Liver (tissue), 9 donors: Measurements from ENCODE around the gene RAPGEF1. TPM values are rescaled to one million over a fixed set of nuclear protein-coding genes. Genes with fewer than 3 reads are reported as not detected.

Experiments used
- DNase-seq: peaks from one replicate; pipeline ENCODE4 v3.0.0-alpha.2; 2017; ENCODE audit warnings: low spot score
- H3K27ac ChIP-seq, 2 donors: one replicate each; pipeline ENCODE4 v1.7.0; 2013; ENCODE audit warnings: inconsistent platforms in 2 of 2, low read length in 2 of 2, control low read depth in 1 of 2, low read depth in 1 of 2, mild to moderate bottlenecking in 1 of 2
- H3K27me3 ChIP-seq, 4 donors: one replicate each; pipeline versions ENCODE4 v1.6.1 to v1.7.0; 2013; ENCODE audit warnings: low read length in 3 of 4, inconsistent platforms in 1 of 4, mild to moderate bottlenecking in 1 of 4, moderate library complexity in 1 of 4; ENCODE audit not compliant: control insufficient read depth in 4 of 4, insufficient read depth in 4 of 4
- H3K36me3 ChIP-seq, 4 donors: one replicate each; pipeline versions ENCODE4 v1.6.1 to v1.7.0; 2013; ENCODE audit warnings: low read length in 3 of 4, mild to moderate bottlenecking in 3 of 4, low read depth in 1 of 4, moderate library complexity in 1 of 4; ENCODE audit not compliant: control insufficient read depth in 4 of 4, insufficient read depth in 3 of 4
- H3K4me1 ChIP-seq, 4 donors: one replicate each; pipeline versions ENCODE4 v1.6.1 to v1.7.0; 2013; ENCODE audit warnings: low read length in 3 of 4, mild to moderate bottlenecking in 3 of 4, moderate library complexity in 1 of 4; ENCODE audit not compliant: control insufficient read depth in 4 of 4, insufficient read depth in 4 of 4
- H3K4me3 ChIP-seq, 3 donors: one replicate each; pipeline versions ENCODE4 v1.6.1 to v1.7.0; 2013; ENCODE audit warnings: low read length in 3 of 3, control low read depth in 1 of 3, low read depth in 1 of 3, mild to moderate bottlenecking in 1 of 3
- H3K9ac ChIP-seq, 2 donors: one replicate each; pipeline ENCODE4 v1.7.0; 2013; ENCODE audit warnings: low read length in 2 of 2, mild to moderate bottlenecking in 2 of 2, moderate library complexity in 2 of 2, control low read depth in 1 of 2, low read depth in 1 of 2
- H3K9me3 ChIP-seq, 4 donors: one replicate each; pipeline versions ENCODE4 v1.6.1 to v1.7.0; 2013; ENCODE audit warnings: low read length in 3 of 4; ENCODE audit not compliant: control insufficient read depth in 4 of 4
- EGR1 ChIP-seq, 2 donors: IDR thresholded peaks; 2 replicates each; pipeline ENCODE4 v1.6.1; 2016 to 2018; ENCODE audit warnings: antibody characterized with exemption in 2 of 2, low read depth in 2 of 2
- FOXA2 ChIP-seq: IDR thresholded peaks from 2 replicates; pipeline ENCODE4 v1.6.1; 2016; ENCODE audit warnings: antibody characterized with exemption
- HNF4A ChIP-seq, 2 donors: conservative IDR thresholded peaks; 2 replicates each; pipeline ENCODE4 v1.6.1; 2016; ENCODE audit warnings: antibody characterized with exemption in 2 of 2, mild to moderate bottlenecking in 2 of 2
- HNF4G ChIP-seq: IDR thresholded peaks from 2 replicates; pipeline ENCODE4 v1.6.1; 2016; ENCODE audit warnings: antibody characterized with exemption
- JUND ChIP-seq, 2 donors: IDR thresholded peaks; 2 replicates each; pipeline ENCODE4 v1.6.1; 2016; ENCODE audit warnings: antibody characterized with exemption in 2 of 2
- NR2F2 ChIP-seq: IDR thresholded peaks from 2 replicates; pipeline ENCODE4 v1.6.1; 2016; ENCODE audit warnings: antibody characterized with exemption
- RAD21 ChIP-seq, 2 donors: IDR thresholded peaks; 2 replicates each; pipeline ENCODE4 v1.6.1; 2016; ENCODE audit warnings: antibody characterized with exemption in 2 of 2, mild to moderate bottlenecking in 2 of 2
- RXRA ChIP-seq, 2 donors: IDR thresholded peaks; 2 replicates each; pipeline ENCODE4 v1.6.1; 2017 to 2018; ENCODE audit warnings: antibody characterized with exemption in 2 of 2, mild to moderate bottlenecking in 1 of 2
- SP1 ChIP-seq: IDR thresholded peaks from 2 replicates; pipeline ENCODE4 v1.6.1; 2018; ENCODE audit warnings: antibody characterized with exemption, mild to moderate bottlenecking
- TAF1 ChIP-seq: conservative IDR thresholded peaks from 2 replicates; pipeline ENCODE4 v1.6.1; 2016; ENCODE audit warnings: antibody characterized with exemption, mild to moderate bottlenecking
- YY1 ChIP-seq: IDR thresholded peaks from 2 replicates; pipeline ENCODE4 v1.6.1; 2016; ENCODE audit warnings: antibody characterized with exemption, mild to moderate bottlenecking
- ZBTB33 ChIP-seq: IDR thresholded peaks from 2 replicates; pipeline ENCODE4 v1.6.1; 2016; ENCODE audit warnings: antibody characterized with exemption
- WGBS: extraction: QIAGEN DNeasy Blood & Tissue Kit; methylation state at CpG from one replicate; pipeline ENCODE4 v1.1.7; 2013; 5-methylcytosine and 5-hydroxymethylcytosine counted together
- polyA plus RNA-seq, 2 donors: library from polyadenylated mRNA; stranded (reverse) in 1 of 2; unstranded in 1 of 2; fragments of 200-250 nt in 1 of 2; fragments of >200 nt in 1 of 2; fragmentation: Nextera tagmentation in 1 of 2; extraction: Ambion mirVana in 1 of 2; gene quantifications; one replicate each; pipeline versions ENCODE4 v1.2.1 to v1.2.3, GENCODE V29; 2013 to 2015
- total RNA-seq, 2 donors: library from RNA; depleted of rRNA; stranded (reverse); fragments of >200 nt; gene quantifications; one replicate each; pipeline ENCODE4 v1.2.3, GENCODE V29; 2014
- TF ChIP-seq, protein P1 (sequence below): IDR thresholded peaks from 2 replicates; pipeline ENCODE4 v1.6.1; 2016; ENCODE audit warnings: antibody characterized with exemption, mild to moderate bottlenecking
- TF ChIP-seq, protein P2 (sequence below): IDR thresholded peaks from 2 replicates; pipeline ENCODE4 v1.6.1; 2016; ENCODE audit warnings: antibody characterized with exemption
- TF ChIP-seq, protein P3 (sequence below): fragments of 150-350 bp; IDR thresholded peaks from 2 replicates; pipeline ENCODE4 v1.5.1; 2017; ENCODE audit warnings: improper control_type of control experiment, low read depth, low read length; ENCODE audit not compliant: missing input control
- TF ChIP-seq, protein P4 (sequence below): IDR thresholded peaks from 2 replicates; pipeline ENCODE4 v1.6.1; 2016; ENCODE audit warnings: antibody characterized with exemption
- donor health status: healthy.
- donor health status: healthy.
- donor health status: healthy.
- donor health status: healthy.
- donor health status: healthy.

The RAPGEF1 gene
- total and polyA plus RNA-seq, 4 donors: 5.6 to 19.7 (median 16.8) TPM

- no peak for DNase-seq
- WGBS: 89% methylated on average over 13 of the region's 13 CpGs
- peak overlapping the region in 1 of 2 donors; percentile 26 for H3K27ac ChIP-seq
These were observed 132.8 kb downstream of the RAPGEF1 start for GRCh38 chr9:131606896-131607567.

DNA sequence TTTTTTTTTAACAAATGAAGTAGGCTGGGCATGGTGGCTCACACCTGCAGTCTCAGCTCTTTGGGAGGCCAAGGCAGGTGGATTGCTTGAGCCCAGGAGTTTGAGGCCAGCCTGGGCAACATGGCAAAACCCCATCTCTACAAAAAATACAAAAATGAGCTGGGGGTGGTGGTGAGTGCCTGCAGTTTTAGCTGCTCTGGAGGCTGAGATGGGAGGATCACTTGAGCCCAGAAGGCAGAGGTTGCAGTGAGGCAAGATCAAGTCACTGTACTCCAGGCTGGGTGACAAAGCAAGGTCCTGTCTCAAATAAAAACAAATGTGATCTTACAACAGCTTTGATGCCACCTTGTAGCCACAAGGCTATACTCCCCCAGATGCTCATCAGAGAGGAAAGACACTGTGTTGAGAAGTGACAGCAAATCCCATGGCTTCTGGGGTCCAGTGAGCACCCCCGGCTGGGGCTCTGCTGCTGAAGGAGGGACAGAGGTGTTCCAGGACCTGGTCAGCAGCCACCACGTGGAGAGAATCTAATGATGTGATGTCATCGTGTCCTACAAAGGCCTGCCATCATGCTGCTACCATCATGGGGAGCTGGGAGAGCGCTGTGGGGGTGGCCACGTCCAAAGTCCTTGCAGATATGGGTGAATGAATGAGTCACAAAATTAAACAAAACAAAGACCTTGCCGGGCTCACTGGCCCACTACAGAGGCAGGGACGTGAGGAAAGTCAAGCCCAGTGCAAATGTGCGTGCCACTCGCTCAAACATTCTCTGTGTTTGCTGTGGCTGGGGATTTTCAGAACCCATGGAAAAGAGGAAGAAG, 133.9 kb downstream of the RAPGEF1 start:
- H3K9ac ChIP-seq: no peak overlapping the region
- 62% methylated on average over 9 of the region's 9 CpGs for WGBS
- peaks cover 0 to 30% (median 11%) of the 10 kb centered on the region in 4 donors for H3K36me3 ChIP-seq
- H3K27me3 ChIP-seq: no peaks in the 10 kb centered on the region
- TF ChIP-seq, protein P1, sequence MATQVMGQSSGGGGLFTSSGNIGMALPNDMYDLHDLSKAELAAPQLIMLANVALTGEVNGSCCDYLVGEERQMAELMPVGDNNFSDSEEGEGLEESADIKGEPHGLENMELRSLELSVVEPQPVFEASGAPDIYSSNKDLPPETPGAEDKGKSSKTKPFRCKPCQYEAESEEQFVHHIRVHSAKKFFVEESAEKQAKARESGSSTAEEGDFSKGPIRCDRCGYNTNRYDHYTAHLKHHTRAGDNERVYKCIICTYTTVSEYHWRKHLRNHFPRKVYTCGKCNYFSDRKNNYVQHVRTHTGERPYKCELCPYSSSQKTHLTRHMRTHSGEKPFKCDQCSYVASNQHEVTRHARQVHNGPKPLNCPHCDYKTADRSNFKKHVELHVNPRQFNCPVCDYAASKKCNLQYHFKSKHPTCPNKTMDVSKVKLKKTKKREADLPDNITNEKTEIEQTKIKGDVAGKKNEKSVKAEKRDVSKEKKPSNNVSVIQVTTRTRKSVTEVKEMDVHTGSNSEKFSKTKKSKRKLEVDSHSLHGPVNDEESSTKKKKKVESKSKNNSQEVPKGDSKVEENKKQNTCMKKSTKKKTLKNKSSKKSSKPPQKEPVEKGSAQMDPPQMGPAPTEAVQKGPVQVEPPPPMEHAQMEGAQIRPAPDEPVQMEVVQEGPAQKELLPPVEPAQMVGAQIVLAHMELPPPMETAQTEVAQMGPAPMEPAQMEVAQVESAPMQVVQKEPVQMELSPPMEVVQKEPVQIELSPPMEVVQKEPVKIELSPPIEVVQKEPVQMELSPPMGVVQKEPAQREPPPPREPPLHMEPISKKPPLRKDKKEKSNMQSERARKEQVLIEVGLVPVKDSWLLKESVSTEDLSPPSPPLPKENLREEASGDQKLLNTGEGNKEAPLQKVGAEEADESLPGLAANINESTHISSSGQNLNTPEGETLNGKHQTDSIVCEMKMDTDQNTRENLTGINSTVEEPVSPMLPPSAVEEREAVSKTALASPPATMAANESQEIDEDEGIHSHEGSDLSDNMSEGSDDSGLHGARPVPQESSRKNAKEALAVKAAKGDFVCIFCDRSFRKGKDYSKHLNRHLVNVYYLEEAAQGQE: peak; percentile 91
- TF ChIP-seq HNF4A (conservative IDR thresholded peaks at IDR 0.05) (peak; percentile 81 to 88), EGR1 (IDR thresholded peaks at IDR 0.05; ENCODE audit: low read depth in 2 of 2) (peak in 1 of 2 donors; percentile 53), FOXA2 (no peak), TAF1 (no peak), NR2F2 (no peak), RXRA (IDR thresholded peaks at IDR 0.05) (peak; percentile 47 to 75), RAD21 (IDR thresholded peaks at IDR 0.05) (peak; percentile 41 to 47), JUND (IDR thresholded peaks at IDR 0.05) (peak; percentile 88 to 97), SP1 (peak; percentile 72), YY1 (peak; percentile 81), HNF4G (peak; percentile 59), ZBTB33 (no peak)
- TF ChIP-seq, protein P2, sequence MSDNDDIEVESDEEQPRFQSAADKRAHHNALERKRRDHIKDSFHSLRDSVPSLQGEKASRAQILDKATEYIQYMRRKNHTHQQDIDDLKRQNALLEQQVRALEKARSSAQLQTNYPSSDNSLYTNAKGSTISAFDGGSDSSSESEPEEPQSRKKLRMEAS: no peak
- TF ChIP-seq, protein P3, sequence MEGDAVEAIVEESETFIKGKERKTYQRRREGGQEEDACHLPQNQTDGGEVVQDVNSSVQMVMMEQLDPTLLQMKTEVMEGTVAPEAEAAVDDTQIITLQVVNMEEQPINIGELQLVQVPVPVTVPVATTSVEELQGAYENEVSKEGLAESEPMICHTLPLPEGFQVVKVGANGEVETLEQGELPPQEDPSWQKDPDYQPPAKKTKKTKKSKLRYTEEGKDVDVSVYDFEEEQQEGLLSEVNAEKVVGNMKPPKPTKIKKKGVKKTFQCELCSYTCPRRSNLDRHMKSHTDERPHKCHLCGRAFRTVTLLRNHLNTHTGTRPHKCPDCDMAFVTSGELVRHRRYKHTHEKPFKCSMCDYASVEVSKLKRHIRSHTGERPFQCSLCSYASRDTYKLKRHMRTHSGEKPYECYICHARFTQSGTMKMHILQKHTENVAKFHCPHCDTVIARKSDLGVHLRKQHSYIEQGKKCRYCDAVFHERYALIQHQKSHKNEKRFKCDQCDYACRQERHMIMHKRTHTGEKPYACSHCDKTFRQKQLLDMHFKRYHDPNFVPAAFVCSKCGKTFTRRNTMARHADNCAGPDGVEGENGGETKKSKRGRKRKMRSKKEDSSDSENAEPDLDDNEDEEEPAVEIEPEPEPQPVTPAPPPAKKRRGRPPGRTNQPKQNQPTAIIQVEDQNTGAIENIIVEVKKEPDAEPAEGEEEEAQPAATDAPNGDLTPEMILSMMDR: no peak
- peaks cover 0 to 7% (median 3%) of the 10 kb centered on the region in 4 donors for H3K4me1 ChIP-seq
- no peaks in the 10 kb centered on the region for H3K9me3 ChIP-seq
- H3K27ac ChIP-seq: peak overlapping the region; percentile 17 to 26
- no peak for DNase-seq
- no peak overlapping the region for H3K4me3 ChIP-seq

More at GRCh38 chr9:131606896-131607567, 132.8 kb downstream of the RAPGEF1 start:
- H3K9me3 ChIP-seq: no peaks in the 10 kb centered on the region
- peak overlapping the region in 1 of 2 donors; percentile 8 for H3K9ac ChIP-seq
- H3K36me3 ChIP-seq: peaks cover 0 to 26% (median 11%) of the 10 kb centered on the region in 4 donors
- no peaks in the 10 kb centered on the region for H3K27me3 ChIP-seq
- H3K4me1 ChIP-seq: peaks cover 0 to 7% (median 3%) of the 10 kb centered on the region in 4 donors
- no peak overlapping the region for H3K4me3 ChIP-seq
- peak in 1 of 2 donors; percentile 29 for TF ChIP-seq RAD21 (IDR thresholded peaks at IDR 0.05)
- TF ChIP-seq, protein P4, sequence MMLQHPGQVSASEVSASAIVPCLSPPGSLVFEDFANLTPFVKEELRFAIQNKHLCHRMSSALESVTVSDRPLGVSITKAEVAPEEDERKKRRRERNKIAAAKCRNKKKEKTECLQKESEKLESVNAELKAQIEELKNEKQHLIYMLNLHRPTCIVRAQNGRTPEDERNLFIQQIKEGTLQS: no peak
